GM13976 (cell line): Measurements from ENCODE around the gene ACTG1.

Experiments
- DNase-seq: peaks from one replicate; pipeline ENCODE4 v3.0.0; 2012; ENCODE audit warnings: low spot score
- in situ Hi-C: fragments of 300-500 bp; cut with MboI; formaldehyde crosslinking; loops from one replicate; pipeline ENCODE4 v1.12.0; 2022; ENCODE audit warnings: low sequenced_read_pairs, mixed read lengths, inconsistent platforms; ENCODE audit not compliant: unreplicated experiment
- TF ChIP-seq, protein P1 (sequence below): IDR thresholded peaks from 2 replicates; pipeline ENCODE4 v1.5.1; 2012; ENCODE audit warnings: borderline replicate concordance, mild to moderate bottlenecking; ENCODE audit not compliant: insufficient read depth; ENCODE audit errors: extremely low read depth, missing control alignments, control extremely low read depth

Gene ACTG1

DNA sequence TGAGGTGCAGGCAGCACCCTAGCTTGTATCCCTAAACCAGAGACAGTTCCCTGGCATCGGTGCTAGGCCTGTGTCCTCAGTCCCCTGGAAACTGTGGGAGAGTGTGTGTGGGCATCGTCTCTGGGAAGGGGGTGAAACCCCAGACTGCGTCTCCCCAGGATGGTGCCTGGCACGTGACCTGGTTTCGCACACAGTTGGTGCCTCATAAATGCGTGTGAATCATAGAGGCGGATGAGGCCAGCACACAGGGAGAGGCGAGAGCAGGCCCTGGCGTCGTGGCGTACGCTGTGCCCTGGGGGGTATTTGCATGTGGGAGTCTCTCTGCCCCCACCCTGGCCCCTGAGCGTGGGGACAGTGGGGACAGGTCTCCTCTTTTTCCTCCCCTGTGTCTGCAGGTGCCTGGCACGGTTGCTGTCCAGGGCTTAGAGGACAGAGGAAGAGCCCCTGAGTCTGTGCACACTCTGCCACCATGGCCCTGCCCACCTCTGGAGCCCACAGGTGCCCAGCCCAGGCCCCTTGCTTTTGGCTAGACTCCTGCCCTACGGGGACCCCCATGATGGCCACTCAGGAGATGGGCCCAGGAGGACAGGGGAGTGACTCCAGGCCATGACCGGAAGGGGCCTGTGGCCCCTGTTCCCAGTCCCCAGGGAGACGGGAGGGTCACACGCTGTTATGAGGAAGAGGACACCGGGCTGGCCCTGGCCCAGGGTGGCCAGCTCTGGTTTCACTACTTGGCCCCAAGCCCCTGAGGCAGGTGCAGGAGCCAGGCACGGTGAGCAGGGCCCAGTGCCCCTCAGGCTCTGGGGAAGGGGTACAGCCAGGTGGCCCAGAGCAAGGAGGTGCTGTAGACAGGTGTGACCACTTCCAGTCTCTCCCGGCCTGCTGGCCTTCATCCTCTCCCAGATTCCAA lies 14.3 kb upstream of the ACTG1 start:
- DNase-seq = no peak
- in situ Hi-C loops = no loop called here
- TF ChIP-seq, protein P1, sequence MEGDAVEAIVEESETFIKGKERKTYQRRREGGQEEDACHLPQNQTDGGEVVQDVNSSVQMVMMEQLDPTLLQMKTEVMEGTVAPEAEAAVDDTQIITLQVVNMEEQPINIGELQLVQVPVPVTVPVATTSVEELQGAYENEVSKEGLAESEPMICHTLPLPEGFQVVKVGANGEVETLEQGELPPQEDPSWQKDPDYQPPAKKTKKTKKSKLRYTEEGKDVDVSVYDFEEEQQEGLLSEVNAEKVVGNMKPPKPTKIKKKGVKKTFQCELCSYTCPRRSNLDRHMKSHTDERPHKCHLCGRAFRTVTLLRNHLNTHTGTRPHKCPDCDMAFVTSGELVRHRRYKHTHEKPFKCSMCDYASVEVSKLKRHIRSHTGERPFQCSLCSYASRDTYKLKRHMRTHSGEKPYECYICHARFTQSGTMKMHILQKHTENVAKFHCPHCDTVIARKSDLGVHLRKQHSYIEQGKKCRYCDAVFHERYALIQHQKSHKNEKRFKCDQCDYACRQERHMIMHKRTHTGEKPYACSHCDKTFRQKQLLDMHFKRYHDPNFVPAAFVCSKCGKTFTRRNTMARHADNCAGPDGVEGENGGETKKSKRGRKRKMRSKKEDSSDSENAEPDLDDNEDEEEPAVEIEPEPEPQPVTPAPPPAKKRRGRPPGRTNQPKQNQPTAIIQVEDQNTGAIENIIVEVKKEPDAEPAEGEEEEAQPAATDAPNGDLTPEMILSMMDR = no peak

DNA sequence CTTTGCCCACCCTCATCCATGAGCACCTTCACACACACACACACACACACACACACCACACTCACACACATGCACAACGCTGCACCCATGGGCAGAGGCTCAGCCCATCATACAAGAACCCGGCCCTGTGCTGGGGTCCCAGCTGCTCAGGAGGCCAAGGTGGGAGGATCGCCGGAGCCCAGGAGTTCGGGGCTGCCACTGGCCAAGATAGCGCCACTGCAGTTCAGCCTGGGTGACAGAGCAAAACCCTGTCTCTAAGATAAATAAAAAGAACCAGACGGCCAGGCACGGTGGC lies 12.2 kb upstream of the ACTG1 start:
- TF ChIP-seq, protein P1 = no peak
- in situ Hi-C loops = no loop called here
- no peak for DNase-seq

DNA sequence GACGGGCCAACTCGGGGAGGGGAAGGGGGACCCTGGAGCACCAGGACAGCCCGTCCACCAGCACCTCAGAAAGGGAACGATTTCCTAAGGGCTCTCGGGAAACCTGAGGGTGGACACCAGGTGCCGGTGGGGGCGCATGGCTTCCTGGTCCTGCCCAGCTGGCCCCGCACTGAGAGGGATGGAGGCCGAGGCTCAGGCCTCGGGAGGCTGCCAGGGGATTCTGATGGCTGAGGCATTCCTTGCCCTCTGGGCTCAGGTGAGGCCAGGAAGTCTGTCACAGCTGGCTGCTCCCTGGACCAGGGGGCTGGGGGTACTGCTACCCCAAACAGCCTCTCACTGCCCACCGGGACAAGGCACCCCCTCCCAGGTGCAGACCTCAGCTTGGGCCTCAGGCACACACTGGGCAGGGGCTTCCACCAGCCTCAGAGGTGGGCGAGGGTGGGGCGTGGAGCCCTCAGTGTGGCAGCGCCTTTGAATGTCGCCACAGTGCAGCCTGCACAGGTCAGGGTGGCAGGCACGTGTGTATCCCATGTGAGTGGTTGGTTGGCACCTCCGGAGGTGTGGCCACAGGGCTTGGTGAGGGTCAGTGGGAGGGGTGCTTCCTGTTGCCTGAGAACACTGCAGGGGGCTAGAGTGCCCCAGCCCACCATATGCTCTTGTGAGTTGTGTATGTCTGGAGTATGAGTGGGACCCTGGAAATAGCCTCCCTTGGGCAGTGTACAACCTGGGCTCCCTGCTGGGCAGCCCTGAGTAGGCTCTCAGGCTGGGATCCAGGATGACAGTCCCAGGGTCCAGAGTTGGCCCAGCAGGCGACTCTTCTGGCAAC lies 11.7 kb upstream of the ACTG1 start:
- TF ChIP-seq, protein P1 = no peak
- no peak for DNase-seq
- in situ Hi-C loops = no loop called here

DNA sequence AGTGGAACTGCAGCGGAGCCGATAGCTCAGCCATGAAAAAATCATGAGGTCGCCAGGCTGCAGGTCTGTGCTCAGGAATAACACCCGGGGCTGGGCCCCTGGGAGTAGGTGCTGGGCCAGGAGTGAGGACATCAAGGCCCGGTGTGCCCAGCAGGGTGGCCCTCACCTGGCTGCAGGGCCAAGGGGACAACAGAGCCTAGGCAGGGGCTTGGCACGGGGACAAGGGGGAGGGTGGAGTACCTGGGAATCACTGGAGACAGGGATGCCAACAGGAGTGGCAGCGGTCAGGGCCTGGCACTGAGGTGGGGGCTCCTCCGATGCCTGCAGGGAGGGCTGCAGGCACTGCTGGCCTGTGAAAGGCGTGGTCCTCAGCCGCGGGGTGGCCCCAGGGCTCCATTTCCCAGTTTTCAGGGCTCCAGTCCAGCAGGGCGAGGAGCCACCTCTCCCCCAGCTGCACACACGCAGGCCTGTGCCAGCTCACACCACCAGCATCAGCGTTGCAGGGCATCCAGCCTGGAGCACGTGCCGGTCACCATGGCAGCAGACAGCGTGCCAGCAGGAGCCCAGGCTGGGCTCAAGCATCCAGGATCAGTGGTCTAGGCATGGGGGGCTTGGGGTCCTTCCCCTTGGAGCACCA lies 10.9 kb upstream of the ACTG1 start:
- no peak for DNase-seq
- TF ChIP-seq, protein P1 = no peak
- in situ Hi-C loops = no loop called here

DNA sequence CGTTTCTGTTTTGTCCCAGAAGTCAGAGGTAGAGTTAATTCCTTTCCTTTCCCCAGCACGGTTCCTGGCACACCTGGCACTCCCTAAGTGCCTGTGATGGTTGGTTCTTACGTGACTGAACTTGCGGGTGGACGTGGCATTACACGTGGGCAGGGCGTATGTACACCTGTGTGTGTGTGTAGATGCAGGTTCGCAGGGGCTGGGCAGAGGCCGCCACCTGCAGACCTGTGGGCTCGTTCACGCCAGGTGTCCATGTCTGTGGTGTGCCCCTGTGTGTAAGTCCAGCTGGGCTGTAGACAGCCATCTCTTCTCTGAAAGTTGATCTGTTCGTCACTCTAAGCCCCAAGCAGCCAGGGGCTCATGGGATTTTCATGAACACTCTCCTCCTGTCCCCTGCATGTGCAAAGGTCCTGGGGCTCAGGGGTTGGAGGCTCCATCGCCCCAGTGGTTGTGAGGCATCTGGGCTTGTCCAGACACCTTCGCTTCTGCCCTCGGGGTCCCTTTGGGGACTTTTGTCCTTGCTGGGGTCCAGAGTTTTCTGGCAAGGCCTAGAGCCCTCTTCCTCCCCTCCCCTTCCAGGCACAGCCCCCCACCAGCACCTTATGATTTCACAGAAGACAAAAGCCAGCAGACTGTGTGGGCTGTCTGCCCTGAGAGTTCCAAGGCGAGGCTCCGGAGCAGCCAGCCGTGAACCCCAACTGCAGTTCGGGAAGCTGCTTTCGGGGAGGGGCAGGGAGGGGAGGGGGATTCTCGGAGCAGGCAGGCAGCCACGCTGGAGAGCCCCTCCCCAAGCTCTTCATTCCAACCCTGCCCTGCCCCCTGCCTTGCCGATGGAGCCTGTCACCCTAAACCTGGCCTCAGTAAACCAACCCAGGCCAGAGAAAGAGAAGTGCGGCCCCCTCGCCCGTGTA lies 10.1 kb upstream of the ACTG1 start:
- TF ChIP-seq, protein P1 = no peak
- DNase-seq = no peak
- in situ Hi-C loops = no loop called here
